HuH-7 (cell line): Measurements from ENCODE around the gene PSME2.
A peak's percentile ranks its signal among the peaks of the same experiment; 100 is the strongest.

Experiments
- DNase-seq: peaks from one replicate; pipeline ENCODE4 v3.0.0; 2011; ENCODE audit warnings: low spot score

The PSME2 gene

DNA sequence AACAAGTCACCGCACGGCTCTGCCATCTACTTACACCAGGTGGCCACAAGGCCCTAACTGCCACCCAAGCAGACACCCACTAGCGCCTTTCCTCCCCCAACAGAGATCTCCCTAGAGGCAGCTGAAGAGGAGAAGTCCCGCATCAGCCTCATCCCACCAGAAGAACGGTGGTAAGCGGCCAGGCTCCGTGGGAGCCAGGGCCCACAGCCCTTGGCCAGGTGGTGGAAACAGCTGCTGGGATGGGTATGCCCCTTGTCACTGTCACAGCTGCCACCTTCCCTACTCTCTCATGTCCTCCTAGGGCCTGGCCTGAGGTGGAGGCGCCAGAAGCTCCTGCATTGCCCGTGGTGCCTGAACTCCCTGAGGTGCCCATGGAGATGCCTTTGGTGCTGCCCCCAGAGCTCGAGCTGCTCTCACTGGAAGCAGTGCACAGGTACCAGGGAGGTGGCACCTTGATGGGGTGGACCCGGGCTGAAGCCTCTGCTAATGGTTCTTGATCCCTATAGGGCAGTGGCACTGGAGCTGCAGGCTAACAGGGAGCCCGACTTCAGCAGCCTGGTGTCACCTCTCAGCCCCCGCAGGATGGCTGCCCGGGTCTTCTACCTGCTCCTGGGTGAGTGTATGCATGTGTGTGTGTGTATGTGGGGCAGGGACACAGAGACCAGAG lies 33.0 kb upstream of the PSME2 start:
- DNase-seq = no peak

DNA sequence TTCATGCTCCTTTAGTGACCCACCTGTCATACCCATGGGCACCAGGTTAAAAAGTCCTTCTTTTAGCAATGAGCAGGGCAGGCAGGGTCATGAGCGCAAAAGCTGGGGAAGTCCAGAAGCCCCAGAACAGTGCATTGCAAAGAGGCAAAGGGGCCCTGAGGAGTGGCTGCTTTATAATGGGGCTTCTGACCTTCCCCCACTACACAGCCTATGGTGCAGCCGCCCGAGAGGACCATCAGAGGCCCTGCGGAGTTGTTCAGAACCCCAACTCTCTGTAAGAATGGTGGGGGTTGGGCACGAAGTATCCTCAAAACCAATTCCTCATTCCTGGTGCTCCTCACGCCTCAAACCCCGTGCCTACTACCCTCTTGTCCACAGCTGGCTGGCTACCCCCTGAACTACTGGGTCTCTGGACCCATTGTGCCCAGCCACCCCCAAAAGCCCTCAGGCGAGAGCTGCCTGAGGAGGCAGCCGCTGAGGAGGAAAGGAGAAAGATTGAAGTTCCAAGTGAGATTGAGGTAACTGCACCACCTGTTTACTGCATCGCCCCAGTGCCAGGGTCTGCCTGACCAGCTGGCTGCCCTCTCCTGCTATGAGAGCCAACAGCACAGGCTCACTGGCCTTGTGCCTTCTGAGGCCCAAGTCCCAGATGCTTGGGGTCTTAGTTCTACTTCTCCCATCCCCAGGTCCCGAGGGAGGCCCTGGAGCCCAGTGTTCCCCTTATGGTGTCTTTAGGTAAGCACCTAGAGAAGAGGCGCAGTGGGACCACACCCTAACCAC lies 32.2 kb upstream of the PSME2 start:
- DNase-seq = no peak

DNA sequence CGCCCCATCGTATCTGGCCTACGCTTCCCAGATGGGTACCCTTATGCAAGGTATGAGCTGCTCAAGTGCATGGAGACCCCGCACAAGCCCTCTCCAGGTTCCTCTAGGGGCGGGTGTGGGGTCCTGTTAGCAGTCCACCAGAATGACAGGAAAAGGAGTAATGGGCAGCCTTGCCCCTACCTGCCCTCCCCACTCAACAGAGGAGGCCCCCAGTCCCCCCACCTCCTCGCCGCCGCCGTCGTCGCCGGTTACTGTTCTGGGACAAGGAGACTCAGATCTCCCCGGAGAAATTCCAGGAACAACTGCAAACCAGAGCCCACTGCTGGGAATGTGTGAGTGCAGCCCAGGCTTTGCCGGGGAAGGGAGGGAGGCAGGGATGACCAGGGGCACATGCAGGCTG lies 31.5 kb upstream of the PSME2 start:
- DNase-seq = no peak

DNA sequence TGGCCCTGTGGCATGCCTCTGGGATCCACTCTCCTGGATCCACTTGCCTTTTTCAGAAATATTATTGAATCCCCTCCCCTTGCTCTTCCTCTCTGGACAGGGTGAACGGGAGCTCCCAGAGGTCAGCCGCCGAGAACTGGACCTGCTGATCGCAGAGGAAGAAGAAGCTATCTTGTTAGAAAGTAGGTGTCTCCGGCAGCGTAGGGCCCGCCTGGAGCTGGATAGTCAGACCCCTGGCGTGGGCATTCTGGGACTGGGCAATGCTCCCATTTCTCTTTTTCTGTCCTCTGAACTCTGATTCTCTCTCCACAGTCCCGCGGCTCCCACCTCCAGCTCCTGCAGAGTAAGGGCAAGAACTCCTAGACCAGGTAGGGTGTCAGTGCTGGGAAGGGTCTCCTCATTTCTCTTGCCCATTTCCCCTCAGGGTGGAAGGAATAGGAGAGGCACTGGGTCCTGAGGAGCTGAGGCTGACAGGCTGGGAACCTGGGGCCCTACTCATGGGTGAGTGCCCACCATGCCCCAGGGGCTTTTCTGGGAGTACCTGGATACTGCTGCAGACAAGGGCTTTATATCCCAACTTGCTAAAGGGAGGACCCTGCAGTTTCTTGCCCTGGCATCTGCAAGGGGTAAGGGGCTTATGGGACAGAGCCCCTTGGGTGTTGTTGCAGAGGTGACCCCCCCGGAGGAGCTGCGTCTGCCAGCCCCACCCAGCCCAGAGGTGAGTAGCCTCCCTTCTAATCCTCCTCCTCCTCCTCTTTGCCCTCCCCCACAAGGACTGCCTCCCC lies 30.8 kb upstream of the PSME2 start:
- no peak for DNase-seq

DNA sequence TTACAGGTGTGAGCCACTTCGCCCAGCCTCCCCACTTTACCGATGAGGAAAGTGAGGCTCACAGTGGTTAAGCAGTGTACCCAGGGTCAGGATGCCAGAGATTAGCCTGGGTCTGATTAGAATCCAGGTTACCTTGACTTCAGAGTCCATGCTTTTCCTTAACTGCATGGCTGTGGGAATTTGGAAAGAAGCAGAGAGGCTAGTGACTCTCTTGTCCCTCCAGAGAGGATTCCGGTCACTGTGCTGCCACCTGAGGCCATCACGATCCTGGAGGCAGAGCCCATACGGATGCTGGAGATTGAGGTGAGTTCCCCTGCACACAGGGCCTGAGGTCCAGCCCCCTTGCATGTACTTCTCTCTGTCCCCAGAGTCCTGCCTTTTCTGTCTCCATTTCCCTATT lies 30.2 kb upstream of the PSME2 start:
- no peak for DNase-seq

DNA sequence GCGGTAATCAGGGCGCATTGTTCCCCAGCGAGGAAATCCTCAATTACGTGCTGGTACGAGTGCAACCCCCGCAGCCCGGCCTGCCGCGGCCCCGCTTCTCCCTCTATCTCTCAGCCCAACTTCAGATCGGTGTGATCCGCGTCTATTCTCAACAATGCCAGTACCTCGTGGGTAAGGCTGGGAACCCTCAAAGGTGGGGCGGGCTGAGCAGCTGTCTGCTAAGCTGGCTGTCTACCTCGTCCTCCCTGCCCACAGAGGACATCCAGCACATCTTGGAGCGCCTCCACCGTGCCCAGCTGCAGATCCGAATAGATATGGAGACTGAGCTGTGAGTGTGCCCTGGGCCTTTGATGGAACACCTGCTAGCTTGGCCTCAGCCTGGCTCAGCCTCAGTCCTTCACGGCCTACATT lies 26.5 kb upstream of the PSME2 start:
- DNase-seq = no peak

DNA sequence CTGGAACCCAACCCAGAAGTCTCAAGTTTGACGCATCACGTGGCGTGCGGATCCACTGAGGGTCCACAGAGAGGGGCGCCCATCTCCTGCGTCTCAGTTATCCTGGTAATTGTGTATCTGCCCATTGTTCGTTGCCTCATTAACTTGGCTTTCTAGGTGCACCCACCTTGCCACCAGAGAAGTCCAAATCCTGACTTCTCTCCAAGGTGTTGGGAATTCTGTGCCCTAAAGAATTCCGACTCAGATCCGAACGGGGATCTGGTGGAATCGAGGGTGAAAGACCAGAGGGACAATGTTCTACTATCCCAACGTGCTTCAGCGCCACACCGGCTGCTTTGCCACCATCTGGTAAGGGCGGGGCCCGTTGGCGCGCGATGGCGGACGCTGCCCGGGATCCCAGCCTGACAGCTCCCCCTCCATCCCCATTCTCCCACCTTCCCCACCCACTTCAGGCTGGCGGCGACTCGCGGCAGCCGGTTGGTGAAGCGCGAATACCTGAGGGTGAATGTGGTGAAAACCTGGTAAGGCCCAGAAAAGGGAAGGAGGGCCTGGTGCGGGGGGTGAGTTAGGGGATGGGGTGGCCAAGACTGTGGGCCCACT lies 26.0 kb upstream of the PSME2 start:
- DNase-seq = no peak

DNA sequence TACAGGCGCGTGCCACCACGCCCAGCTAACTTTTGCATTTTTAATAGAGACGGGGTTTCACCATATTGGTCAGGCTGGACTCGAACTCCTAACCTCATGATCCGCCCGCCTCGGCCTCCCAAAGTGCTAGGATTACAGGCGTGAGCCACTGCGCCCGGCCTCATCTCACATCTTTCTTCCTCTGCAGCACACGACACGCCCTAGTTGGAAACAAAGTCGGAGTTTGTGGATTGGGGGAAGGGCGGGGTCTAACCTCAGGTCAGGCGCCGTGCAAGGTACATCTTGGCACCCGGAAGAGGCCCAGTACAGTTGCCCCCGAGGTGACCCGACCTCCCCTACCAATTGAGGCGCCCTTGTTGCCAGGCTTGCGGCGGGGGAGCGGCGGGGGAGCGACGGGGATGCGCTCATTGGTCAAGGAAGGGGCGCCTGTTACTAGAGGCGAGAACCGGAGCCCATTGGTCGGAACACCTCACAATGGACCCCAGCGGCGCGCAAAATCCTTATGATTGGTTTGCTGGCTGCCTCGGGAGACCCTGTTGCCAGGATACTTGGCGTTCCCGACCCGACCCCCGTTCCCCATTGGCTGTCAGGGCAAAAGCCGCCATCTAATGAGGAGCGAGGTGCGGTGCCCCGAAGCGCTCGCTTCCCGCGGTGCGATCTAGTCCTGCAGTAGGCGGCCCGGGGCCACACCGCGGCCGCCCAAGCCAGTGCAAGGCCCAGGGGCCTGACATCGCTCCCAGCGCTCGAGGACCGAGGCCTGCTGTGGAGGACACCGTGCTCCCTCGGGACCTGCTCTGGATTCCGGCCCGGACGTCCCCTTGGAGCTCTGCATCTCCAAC lies 25.2 kb upstream of the PSME2 start, which contains the start of gene REC8:
TSS of gene REC8 (plus strand) at position 659 of the 839 bp plus-strand sequence. CDS start 473 bp downstream, outside the sequence.
- DNase-seq = no peak

DNA sequence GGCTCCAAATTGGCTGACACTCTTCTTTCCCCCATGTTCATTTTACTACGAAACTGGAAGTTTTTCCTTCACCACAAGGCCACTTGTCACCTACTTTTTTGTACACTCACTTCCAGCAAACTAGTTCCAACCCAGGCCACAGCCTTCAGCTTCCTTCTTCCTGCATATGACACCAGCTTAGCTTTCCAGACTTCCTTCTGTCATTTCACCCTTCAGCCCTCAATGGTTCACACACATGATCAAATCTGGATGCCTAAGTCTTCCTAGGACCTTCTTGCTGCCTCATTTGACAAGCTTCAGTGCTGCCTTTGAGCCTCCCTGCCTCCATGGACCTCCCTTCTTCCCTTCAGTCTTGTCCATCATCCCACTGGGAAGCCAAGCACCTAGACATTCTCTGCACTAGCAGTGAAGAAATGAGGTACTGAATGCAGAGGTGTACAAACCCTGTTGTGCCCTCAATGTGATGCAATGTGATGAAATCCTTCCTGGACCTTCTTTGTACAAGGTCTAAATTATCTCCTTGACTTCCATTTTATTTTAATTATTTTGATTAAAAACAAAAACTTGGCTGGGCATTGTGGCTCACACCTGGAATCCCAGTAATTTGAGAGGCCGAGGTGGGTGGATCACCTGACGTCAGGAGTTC lies 21.2 kb upstream of the PSME2 start:
- no peak for DNase-seq

DNA sequence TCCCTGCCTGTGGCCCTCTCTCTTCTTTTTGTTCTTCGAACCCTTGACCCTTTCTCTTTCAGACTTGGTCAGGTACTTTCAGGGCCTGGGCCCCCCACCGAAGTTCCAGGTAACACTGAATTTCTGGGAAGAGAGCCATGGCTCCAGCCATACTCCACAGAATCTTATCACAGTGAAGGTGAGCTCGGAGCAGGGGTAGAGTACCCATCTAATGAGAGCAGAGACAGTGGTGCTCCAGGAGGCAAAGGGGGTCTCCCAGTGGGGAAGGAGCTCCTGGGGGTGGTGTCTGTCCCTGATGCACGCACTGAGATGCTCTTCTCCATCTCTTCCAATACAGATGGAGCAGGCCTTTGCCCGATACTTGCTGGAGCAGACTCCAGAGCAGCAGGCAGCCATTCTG lies 19.4 kb upstream of the PSME2 start:
- no peak for DNase-seq

DNA sequence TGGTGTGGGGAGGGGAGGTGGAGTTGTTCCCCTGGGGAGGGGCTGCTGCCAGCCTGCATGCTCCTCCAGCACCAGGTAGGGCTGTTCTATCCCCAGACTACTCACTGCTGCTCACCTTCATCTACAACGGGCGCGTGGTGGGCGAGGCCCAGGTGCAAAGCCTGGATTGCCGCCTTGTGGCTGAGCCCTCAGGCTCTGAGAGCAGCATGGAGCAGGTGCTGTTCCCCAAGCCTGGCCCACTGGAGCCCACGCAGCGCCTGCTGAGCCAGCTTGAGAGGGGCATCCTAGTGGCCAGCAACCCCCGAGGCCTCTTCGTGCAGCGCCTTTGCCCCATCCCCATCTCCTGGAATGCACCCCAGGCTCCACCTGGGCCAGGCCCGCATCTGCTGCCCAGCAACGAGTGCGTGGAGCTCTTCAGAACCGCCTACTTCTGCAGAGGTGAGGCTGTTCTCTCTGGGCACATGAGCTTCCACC lies 18.1 kb upstream of the PSME2 start:
- no peak for DNase-seq

DNA sequence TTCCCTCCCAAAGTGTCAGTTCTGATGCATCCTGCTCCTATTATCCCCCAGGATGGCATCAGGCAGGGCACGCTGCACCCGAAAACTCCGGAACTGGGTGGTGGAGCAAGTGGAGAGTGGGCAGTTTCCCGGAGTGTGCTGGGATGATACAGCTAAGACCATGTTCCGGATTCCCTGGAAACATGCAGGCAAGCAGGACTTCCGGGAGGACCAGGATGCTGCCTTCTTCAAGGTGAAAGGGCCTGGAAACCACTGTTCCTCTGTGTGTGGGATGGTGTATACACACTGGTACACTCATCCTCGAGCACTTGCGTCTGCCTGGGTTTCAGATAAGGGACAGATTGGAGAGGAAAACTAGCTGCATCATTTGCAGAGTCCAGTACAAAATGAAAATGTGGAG lies 15.7 kb upstream of the PSME2 start:
- no peak for DNase-seq

DNA sequence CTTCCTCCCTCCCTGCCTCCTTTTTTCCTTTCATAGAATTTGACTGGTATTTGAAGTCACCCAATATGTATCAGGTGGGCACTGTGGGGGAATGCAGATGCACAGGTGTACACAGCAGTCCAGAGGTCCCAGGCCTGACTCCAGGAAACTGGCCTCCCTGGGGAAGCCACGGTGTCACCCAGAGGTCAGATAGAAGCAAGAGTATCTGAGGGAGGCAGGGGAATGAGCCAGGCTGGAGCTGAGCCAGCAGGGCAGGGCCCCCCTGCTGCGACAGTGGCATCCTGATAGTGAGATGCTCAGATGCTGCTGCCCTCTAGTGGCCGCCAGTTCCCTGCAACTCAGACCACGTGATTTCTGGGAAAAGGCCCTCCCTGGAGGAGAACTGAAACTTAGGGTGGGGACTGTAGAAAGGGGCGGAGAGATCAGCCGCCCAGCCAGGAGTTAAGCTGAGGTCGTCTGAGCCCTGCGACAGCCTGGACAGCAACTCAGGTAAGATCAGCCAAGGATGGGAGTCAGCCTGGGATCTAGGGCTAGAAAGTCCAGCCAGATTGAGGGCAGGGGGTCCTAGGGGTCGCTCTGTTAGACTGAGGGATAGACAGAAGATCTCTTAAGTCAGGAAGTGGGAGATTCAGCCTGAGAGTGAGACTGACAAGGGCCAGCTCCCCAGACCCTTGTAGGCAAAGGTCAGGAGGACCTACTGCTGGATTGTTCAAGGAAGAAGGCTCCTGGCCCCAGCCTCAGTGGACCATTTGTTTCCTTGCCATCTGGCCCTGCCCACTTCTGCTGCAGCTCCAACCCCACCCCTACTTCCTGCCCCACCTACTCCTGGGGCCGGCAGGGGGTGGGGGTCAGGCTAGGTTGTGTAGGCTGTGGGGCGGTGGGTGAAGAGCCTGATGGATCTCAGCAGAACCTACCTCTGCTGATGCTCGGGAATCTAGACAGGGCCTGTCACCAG lies 14.7 kb upstream of the PSME2 start, which contains the start of gene IRF9:
TSS of gene IRF9 (plus strand) at position 416 of the 955 bp plus-strand sequence. CDS start 880 bp downstream, outside the sequence.
- peak; percentile 95 for DNase-seq

DNA sequence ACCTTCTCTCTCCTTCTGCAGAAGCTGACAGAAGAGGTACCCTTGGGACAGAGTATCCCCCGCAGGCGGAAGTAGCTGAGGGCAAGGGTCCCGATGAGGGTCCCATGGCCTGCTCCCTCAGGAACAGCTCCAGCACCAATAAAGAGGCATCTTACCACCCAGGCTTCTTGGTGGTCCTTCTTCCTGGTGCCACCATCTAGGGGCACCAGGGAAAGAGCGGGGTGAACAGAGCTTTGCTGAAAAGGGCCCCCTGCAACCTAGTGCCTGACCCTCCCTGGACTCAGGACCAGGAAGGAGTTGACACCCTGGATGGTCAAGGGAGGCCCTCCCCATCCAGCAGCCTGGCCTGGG lies 14.1 kb upstream of the PSME2 start:
- DNase-seq = no peak

DNA sequence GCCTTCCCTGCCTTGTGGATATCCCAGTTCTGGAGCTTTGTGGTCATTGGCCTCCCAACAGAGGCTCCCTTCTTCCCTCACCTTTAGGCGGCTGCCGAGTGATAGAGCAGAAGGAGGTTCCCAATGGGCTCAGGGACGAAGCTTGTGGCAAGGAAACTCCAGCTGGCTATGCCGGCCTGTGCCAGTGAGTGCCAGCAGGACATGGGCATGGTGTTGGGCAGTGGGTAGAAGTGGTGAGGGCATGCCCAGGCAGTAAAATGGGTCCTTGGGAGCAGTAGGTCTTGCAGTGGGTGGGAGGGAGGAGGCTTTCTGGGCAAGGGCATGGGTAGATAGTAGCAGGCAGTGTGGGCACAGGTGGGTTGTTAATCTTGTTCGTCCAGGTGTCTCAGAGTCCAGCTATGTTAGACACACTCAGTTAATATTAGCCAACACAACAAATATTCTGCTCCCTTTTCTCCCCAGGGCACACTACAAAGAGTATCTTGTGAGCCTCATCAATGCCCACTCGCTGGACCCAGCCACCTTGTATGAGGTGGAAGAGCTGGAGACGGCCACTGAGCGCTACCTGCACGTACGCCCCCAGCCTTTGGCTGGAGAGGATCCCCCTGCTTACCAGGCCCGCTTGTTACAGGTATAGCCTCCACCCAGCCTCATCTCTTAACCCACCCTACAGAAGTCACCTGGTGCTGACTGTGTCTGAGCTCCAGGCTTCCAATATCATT lies 13.5 kb upstream of the PSME2 start:
- DNase-seq = no peak

DNA sequence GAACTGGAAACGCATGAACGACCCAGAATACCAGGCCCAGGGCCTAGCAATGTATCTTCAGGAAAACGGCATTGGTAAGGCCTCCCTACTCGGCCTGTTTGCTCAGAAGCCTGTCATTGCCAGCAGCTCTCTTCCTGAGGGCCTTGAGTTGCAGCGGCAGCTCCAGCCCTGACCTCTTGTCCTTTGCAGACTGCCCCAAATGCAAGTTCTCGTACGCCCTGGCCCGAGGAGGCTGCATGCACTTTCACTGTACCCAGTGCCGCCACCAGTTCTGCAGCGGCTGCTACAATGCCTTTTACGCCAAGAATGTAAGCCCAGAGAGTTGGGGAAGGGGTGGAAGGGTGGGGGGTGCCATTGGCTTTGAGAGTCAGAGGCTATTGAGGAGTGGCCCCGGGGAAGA lies 10.9 kb upstream of the PSME2 start:
- DNase-seq = no peak

DNA sequence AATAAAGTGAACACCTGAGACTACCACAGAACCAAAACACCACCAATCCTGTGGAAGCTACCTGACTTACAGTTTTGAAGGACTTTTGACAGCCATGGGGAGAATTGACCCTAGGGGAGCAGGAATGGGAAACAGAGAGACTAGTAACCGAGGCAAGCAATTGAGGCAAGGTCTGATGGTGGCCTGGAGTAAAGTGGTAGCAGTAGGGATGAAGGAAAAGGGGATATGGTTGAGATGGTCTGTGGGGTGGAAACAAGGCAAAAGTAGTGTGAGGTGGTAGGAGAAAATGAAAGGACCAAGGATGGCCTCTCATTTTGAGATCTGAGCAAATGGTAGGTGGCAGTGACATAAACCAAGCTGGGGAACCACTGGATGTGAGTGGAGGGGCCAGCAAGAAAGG lies 10.4 kb upstream of the PSME2 start:
- no peak for DNase-seq

DNA sequence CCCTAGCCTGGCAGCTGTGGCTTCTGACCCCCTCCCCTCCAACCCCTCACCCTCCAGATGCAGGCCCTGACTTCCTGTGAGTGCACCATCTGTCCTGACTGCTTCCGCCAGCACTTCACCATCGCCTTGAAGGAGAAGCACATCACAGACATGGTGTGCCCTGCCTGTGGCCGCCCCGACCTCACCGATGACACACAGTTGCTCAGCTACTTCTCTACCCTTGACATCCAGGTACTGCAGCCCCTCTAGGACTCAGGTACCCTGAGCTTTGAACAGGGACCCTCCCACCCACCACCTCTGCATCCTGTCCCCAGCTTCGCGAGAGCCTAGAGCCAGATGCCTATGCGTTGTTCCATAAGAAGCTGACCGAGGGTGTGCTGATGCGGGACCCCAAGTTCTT lies 8.7 kb upstream of the PSME2 start:
- DNase-seq = no peak
